SK-N-SH (cell line): ENCODE data around the gene CCDC88C. TPM values are rescaled to one million over a fixed set of nuclear protein-coding genes. Genes with fewer than 3 reads are reported as not detected.

ENCODE experiments used
- CTCF ChIA-PET: fragments of 300-600, 350-600 bp; formaldehyde crosslinking; extraction: SDS; loops from one replicate; lab custom pipeline; 2021; lab: Yijun Ruan, JAX
- POLR2A ChIA-PET: fragments of 350-600 bp; sonication (Branson Sonifier 250); formaldehyde crosslinking; extraction: SDS; loops from one replicate; lab custom pipeline; 2020; ENCODE audit warnings: antibody characterized with exemption, inconsistent platforms; lab: Yijun Ruan, JAX
- DNase-seq: peaks from one replicate; pipeline ENCODE4 v3.0.0; 2012
- H2AFZ ChIP-seq: fragments of 200-600 bp; sonication (generic); 2 replicates; pipeline ENCODE4 v1.8.1; 2016; ENCODE audit warnings: antibody characterized with exemption, mild to moderate bottlenecking, low read depth
- H3F3A ChIP-seq: fragments of 200-600 bp; sonication (generic); replicated peaks from 2 replicates; pipeline ENCODE3; 2016; ENCODE audit warnings: antibody characterized with exemption, mild to moderate bottlenecking; ENCODE audit not compliant: insufficient read depth
- H3K27ac ChIP-seq, 2 experiments: fragments of 200-500 bp in 1 of 2; fragments of 200-600 bp in 1 of 2; sonication (Bioruptor generic) in 1 of 2; sonication (generic), shearing (Covaris generic) in 1 of 2; 2 replicates each; pipeline versions ENCODE4 v1.5.1 to v1.6.1; 2014 to 2016; ENCODE audit warnings: low read depth in 2 of 2, inconsistent platforms in 1 of 2, low read length in 1 of 2, mild to moderate bottlenecking in 1 of 2, mixed read lengths in 1 of 2
- H3K27me3 ChIP-seq: fragments of 200-600 bp; sonication (generic), shearing (Covaris generic); 2 replicates; pipeline ENCODE4 v1.6.1; 2016; ENCODE audit warnings: mixed run types; ENCODE audit not compliant: insufficient read depth
- H3K36me3 ChIP-seq, 2 experiments: fragments of 200-500 bp in 1 of 2; fragments of 200-600 bp in 1 of 2; sonication (Bioruptor generic) in 1 of 2; sonication (generic) in 1 of 2; replicated peaks in 1 of 2; 2 replicates each; pipeline versions ENCODE3 to v1.5.1; 2014 to 2016; ENCODE audit warnings: low read length in 1 of 2, mild to moderate bottlenecking in 1 of 2; ENCODE audit not compliant: insufficient read depth in 2 of 2, control insufficient read depth in 1 of 2
- H3K4me1 ChIP-seq, 2 experiments: fragments of 200-500 bp in 1 of 2; fragments of 200-600 bp in 1 of 2; sonication (Bioruptor generic) in 1 of 2; sonication (generic), shearing (Covaris generic) in 1 of 2; 2 replicates each; pipeline versions ENCODE4 v1.5.1 to v1.6.1; 2014 to 2016; ENCODE audit warnings: low read depth in 1 of 2, low read length in 1 of 2, mixed run types in 1 of 2; ENCODE audit not compliant: insufficient read depth in 2 of 2, control insufficient read depth in 1 of 2
- H3K4me2 ChIP-seq: fragments of 200-600 bp; sonication (generic), shearing (Covaris generic); 2 replicates; pipeline ENCODE4 v1.6.1; 2017; ENCODE audit warnings: mixed run types
- H3K4me3 ChIP-seq, 2 experiments: fragments of 200-500 bp in 1 of 2; fragments of 200-600 bp in 1 of 2; sonication (Bioruptor generic) in 1 of 2; sonication (generic), shearing (Covaris generic) in 1 of 2; 2 replicates each; pipeline versions ENCODE4 v1.5.1 to v1.8.1; 2014 to 2016; ENCODE audit warnings: low read depth in 2 of 2, inconsistent platforms in 1 of 2, low read length in 1 of 2, mild to moderate bottlenecking in 1 of 2, mixed read lengths in 1 of 2, moderate library complexity in 1 of 2
- H3K79me2 ChIP-seq: fragments of 200-600 bp; sonication (generic); 2 replicates; pipeline ENCODE4 v1.8.1; 2017; ENCODE audit warnings: mild to moderate bottlenecking; ENCODE audit not compliant: insufficient read depth
- H3K9ac ChIP-seq: fragments of 200-600 bp; sonication (generic); 2 replicates; pipeline ENCODE4 v1.6.1; 2017; ENCODE audit warnings: mixed run types
- H3K9me2 ChIP-seq: fragments of 200-600 bp; sonication (generic); 2 replicates; pipeline ENCODE4 v1.6.1; 2017; ENCODE audit warnings: mixed run types
- H3K9me3 ChIP-seq: fragments of 200-600 bp; sonication (generic); 2 replicates; pipeline ENCODE4 v1.6.1; 2017; ENCODE audit warnings: mixed run types, mild to moderate bottlenecking, moderate library complexity
- H4K20me1 ChIP-seq: fragments of 200-600 bp; sonication (generic); 2 replicates; pipeline ENCODE4 v1.6.1; 2017; ENCODE audit warnings: mild to moderate bottlenecking, mixed run types; ENCODE audit not compliant: insufficient read depth
- EP300 ChIP-seq, 2 experiments: IDR thresholded peaks; 2 replicates each; pipeline versions ENCODE4 v1.4.0 to v1.6.1; 2012; ENCODE audit warnings: borderline replicate concordance in 1 of 2, low read depth in 1 of 2, low read length in 1 of 2
- EZH2phosphoT487 ChIP-seq: fragments of 200-600 bp; sonication (generic); IDR thresholded peaks from 2 replicates; pipeline ENCODE4 v1.6.1; 2017; ENCODE audit warnings: low read depth, mixed run types, mild to moderate bottlenecking, antibody characterized with exemption, moderate library complexity, borderline replicate concordance
- FOSL2 ChIP-seq: IDR thresholded peaks from 2 replicates; pipeline ENCODE4 v1.4.0; 2012; ENCODE audit warnings: low read depth, mild to moderate bottlenecking, moderate library complexity, borderline replicate concordance
- IRF3 ChIP-seq: fragments of 150-350 bp; IDR thresholded peaks from 2 replicates; pipeline ENCODE4 v1.6.1; 2016; ENCODE audit warnings: mild to moderate bottlenecking, low read depth, low read length
- MXI1 ChIP-seq: IDR thresholded peaks from 2 replicates; pipeline ENCODE4 v1.6.1; 2012; ENCODE audit warnings: mild to moderate bottlenecking, low read depth, low read length, improper control_type of control experiment
- NFIC ChIP-seq: IDR thresholded peaks from 2 replicates; pipeline ENCODE4 v1.4.0; 2012; ENCODE audit warnings: borderline replicate concordance
- NRF1 ChIP-seq: IDR thresholded peaks from 2 replicates; pipeline ENCODE4 v1.6.1; 2012; ENCODE audit warnings: low read depth, mild to moderate bottlenecking, low read length
- RFX5 ChIP-seq: IDR thresholded peaks from 2 replicates; pipeline ENCODE4 v1.6.1; 2012; ENCODE audit warnings: mild to moderate bottlenecking, improper control_type of control experiment, low read length
- SIN3A ChIP-seq: IDR thresholded peaks from 2 replicates; pipeline ENCODE4 v1.6.1; 2012; ENCODE audit warnings: low read depth, mild to moderate bottlenecking, low read length, moderate library complexity, borderline replicate concordance
- SMC3 ChIP-seq: IDR thresholded peaks from 2 replicates; pipeline ENCODE4 v1.6.1; 2012; ENCODE audit warnings: low read depth, low read length, improper control_type of control experiment
- TAF1 ChIP-seq: IDR thresholded peaks from 2 replicates; pipeline ENCODE4 v1.6.1; 2012; ENCODE audit warnings: low read depth, mild to moderate bottlenecking, low read length, moderate library complexity, borderline replicate concordance
- TCF12 ChIP-seq: IDR thresholded peaks from 2 replicates; pipeline ENCODE4 v1.4.0; 2012
- TEAD4 ChIP-seq: IDR thresholded peaks from 2 replicates; pipeline ENCODE4 v1.4.0; 2012; ENCODE audit warnings: mild to moderate bottlenecking, borderline replicate concordance; ENCODE audit not compliant: insufficient read depth
- USF2 ChIP-seq: fragments of 150-350 bp; IDR thresholded peaks from 2 replicates; pipeline ENCODE4 v1.6.1; 2017; ENCODE audit warnings: antibody characterized with exemption, low read length, low read depth, borderline replicate concordance
- YY1 ChIP-seq: IDR thresholded peaks from 2 replicates; pipeline ENCODE4 v1.4.0; 2012; ENCODE audit warnings: low read depth, mild to moderate bottlenecking
- ZBTB33 ChIP-seq: IDR thresholded peaks from 2 replicates; pipeline ENCODE4 v1.4.0; 2012; ENCODE audit warnings: low read depth, borderline replicate concordance
- WGBS: methylation state at CpG from one replicate; pipeline ENCODE4 v1.1.6; 2017; ENCODE audit warnings: low lambda C conversion rate; 5-methylcytosine and 5-hydroxymethylcytosine counted together
- polyA plus RNA-seq, 3 experiments: library from polyadenylated mRNA; depleted of rRNA; stranded (reverse); fragments of >200 nt; gene quantifications; 2 replicates each; pipeline ENCODE4 v1.2.3, GENCODE V29; 2012

CCDC88C gene
- polyA plus RNA-seq, 1 of the 3 experiments (the other 2 are of a cell fraction), result 0.39 TPM

DNA sequence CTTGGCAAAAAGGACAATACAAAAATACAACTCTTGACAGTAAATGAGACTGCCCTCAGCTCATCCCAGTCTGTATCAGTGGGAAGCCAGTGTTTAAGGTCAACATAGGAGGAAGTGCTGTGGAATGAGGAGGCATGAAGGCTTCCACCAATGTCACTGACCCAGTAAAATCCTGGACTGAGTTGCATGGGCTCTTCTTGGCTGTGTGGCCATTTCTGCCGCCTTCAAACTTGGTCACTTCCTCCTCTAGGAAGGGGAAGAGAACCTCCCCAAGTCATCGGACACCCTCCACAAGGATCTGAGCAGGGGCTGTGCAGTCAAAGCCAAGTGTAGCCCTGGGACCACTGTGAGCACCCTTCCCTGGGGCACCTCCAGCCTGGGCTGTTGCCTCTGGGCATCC is 185.0 kb downstream of the CCDC88C start:
- no peaks in the 10 kb centered on the region; a peak in 1 of 4 replicates for H3K4me1 ChIP-seq

More for the DNA sequence above, 185.0 kb downstream of the CCDC88C start:
- no peaks in the 10 kb centered on the region for H3K9me3 ChIP-seq
- H3K27ac ChIP-seq, result no peak overlapping the region
- no peak overlapping the region for H3K4me3 ChIP-seq
- no peaks in the 10 kb centered on the region for H4K20me1 ChIP-seq
- TF ChIP-seq IRF3 (no peak), EP300 (IDR thresholded peaks at IDR 0.05; ENCODE audit: borderline replicate concordance in 1 of 2, low read depth in 1 of 2, low read length in 1 of 2) (no peak), MXI1 (no peak), TEAD4 (no peak), ZBTB33 (no peak), NFIC (no peak), EZH2phosphoT487 (no peak), SMC3 (no peak), TCF12 (no peak), FOSL2 (no peak), SIN3A (no peak), NRF1 (no peak), TAF1 (no peak), RFX5 (no peak), YY1 (no peak), USF2 (no peak)
- POLR2A ChIA-PET, result interaction anchor here (0.5 kb wide), 1 partner anchor 13 kb away, joined by 5 read pairs; no protein-coding TSS in a partner anchor
- H2AFZ ChIP-seq, result no peak overlapping the region
- H3F3A ChIP-seq, result no peaks in the 10 kb centered on the region
- no peaks in the 10 kb centered on the region for H3K36me3 ChIP-seq
- no peak for DNase-seq
- no CpG with 5 or more reads among the region's 2 CpGs for WGBS
- H3K9ac ChIP-seq, result no peak overlapping the region
- no peaks in the 10 kb centered on the region for H3K9me2 ChIP-seq
- H3K4me2 ChIP-seq, result no peak overlapping the region
- no peaks in the 10 kb centered on the region for H3K79me2 ChIP-seq
- CTCF ChIA-PET, result no interaction called here
- no peaks in the 10 kb centered on the region for H3K27me3 ChIP-seq
